ENCODE data around the gene MAZ.

DNA sequence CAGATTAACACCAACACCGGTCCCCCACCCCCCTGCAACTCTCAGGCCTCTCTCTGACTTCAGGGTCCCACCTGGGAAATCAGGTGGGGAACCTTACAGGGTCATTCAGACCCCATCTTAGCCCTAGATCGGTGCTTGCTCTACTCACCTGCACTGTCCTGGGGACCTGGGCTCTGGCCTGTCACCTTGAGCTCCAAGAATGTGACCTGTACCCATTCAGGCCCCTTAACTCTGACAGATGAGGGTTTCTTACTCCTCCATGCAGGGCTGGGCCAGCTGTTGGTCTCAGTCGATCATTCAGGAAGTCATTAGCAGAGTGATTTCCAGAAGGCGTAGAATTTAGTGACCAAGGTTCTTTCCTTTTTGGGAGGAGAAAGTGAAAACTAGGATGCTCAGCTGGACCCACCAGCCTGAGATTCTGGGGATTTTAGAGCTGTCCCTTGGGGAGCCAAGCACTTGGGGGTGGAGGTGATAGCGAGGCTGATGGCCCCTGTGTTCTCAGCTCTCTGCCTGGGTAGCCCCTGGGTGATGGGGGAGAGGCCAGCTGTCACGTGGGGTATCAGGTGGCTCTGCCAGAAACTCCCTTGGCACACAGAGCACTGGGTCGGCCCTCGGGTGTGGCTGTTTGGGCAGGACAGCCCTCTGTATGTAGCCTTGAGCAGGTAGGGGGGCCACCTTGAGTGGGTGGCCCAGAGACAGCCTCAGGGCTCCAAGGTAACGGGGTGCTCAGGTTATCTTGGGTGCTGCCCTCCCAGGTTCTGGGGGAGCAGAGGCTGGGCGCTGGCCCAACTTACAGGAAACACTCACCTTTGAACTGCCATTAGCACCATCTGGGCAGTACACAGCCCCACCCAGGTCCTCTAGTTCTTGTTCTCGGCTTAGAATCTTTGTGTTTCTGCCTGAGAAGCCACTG, 14.7 kb downstream of the MAZ start:
- TF ChIP-seq ZFP30 (CRISPR knock-in tag; IDR thresholded peaks at IDR 0.05) (no peak), ZFP3 (CRISPR knock-in tag; IDR thresholded peaks at IDR 0.05) (no peak), ISL1 (CRISPR knock-in tag; IDR thresholded peaks at IDR 0.05) (no peak), RARB (CRISPR knock-in tag; IDR thresholded peaks at IDR 0.05) (no peak), ZC3H10 (CRISPR knock-in tag; IDR thresholded peaks at IDR 0.05) (no peak)
- TF ChIP-seq, protein P1, sequence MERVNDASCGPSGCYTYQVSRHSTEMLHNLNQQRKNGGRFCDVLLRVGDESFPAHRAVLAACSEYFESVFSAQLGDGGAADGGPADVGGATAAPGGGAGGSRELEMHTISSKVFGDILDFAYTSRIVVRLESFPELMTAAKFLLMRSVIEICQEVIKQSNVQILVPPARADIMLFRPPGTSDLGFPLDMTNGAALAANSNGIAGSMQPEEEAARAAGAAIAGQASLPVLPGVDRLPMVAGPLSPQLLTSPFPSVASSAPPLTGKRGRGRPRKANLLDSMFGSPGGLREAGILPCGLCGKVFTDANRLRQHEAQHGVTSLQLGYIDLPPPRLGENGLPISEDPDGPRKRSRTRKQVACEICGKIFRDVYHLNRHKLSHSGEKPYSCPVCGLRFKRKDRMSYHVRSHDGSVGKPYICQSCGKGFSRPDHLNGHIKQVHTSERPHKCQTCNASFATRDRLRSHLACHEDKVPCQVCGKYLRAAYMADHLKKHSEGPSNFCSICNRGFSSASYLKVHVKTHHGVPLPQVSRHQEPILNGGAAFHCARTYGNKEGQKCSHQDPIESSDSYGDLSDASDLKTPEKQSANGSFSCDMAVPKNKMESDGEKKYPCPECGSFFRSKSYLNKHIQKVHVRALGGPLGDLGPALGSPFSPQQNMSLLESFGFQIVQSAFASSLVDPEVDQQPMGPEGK (CRISPR knock-in tag; IDR thresholded peaks at IDR 0.05; ENCODE audit: borderline replicate concordance), result no peak
- TF ChIP-seq, protein P2, sequence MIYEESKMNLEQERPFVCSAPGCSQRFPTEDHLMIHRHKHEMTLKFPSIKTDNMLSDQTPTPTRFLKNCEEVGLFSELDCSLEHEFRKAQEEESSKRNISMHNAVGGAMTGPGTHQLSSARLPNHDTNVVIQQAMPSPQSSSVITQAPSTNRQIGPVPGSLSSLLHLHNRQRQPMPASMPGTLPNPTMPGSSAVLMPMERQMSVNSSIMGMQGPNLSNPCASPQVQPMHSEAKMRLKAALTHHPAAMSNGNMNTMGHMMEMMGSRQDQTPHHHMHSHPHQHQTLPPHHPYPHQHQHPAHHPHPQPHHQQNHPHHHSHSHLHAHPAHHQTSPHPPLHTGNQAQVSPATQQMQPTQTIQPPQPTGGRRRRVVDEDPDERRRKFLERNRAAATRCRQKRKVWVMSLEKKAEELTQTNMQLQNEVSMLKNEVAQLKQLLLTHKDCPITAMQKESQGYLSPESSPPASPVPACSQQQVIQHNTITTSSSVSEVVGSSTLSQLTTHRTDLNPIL (CRISPR knock-in tag; IDR thresholded peaks at IDR 0.05; ENCODE audit: low read depth), result no peak
